Esophagus squamous epithelium (tissue), 5 donors: Measurements from ENCODE around the gene COL5A2. TPM values are rescaled to one million over a fixed set of nuclear protein-coding genes. Genes with fewer than 3 reads are reported as not detected.

Source experiments
- DNase-seq: peaks from one replicate; lab custom pipeline; 2025; lab: John Stamatoyannopoulos, UW
- H3K27ac ChIP-seq, 4 donors: fragments of 200-600 bp; sonication (generic); one replicate each; pipeline ENCODE4 v1.5.1; 2016 to 2019; ENCODE audit warnings: mild to moderate bottlenecking in 1 of 4
- H3K27me3 ChIP-seq, 4 donors: fragments of 200-600 bp; sonication (generic); 1 replicate in 3 of 4; 2 replicates in 1 of 4; pipeline versions ENCODE4 v1.5.1 to v1.6.0; 2017 to 2021; ENCODE audit warnings: antibody characterized with exemption in 1 of 4
- H3K36me3 ChIP-seq, 3 donors: fragments of 200-600 bp; sonication (generic); one replicate each; pipeline ENCODE4 v1.5.1; 2016 to 2019
- H3K4me1 ChIP-seq, 3 donors: fragments of 200-600 bp; sonication (generic); one replicate each; pipeline ENCODE4 v1.5.1; 2017 to 2019
- H3K4me3 ChIP-seq, 4 donors: fragments of 200-600 bp; sonication (generic); 1 replicate in 3 of 4; 2 replicates in 1 of 4; pipeline ENCODE4 v1.5.1; 2016 to 2019; ENCODE audit warnings: mild to moderate bottlenecking in 2 of 4, moderate library complexity in 1 of 4
- H3K9me3 ChIP-seq, 3 donors: fragments of 200-600 bp; sonication (generic); one replicate each; pipeline ENCODE4 v1.5.1; 2016 to 2019
- CTCF ChIP-seq, 6 experiments: fragments of 450-650 bp in 4 of 6; fragments of 200-600 bp in 2 of 6; sonication (generic) in 2 of 6; IDR thresholded peaks; one replicate each; pipeline ENCODE4 v1.5.1; 2016 to 2019; ENCODE audit warnings: antibody characterized with exemption in 6 of 6, mild to moderate bottlenecking in 4 of 6, moderate library complexity in 4 of 6
- POLR2A ChIP-seq, 4 donors: fragments of 450-650 bp; IDR thresholded peaks; one replicate each; pipeline ENCODE4 v1.6.1; 2017; ENCODE audit warnings: antibody characterized with exemption in 4 of 4, mild to moderate bottlenecking in 4 of 4, moderate library complexity in 3 of 4
- WGBS, 2 donors: methylation state at CpG; one replicate each; pipeline ENCODE4 v1.1.5; 2018; 5-methylcytosine and 5-hydroxymethylcytosine counted together
- intact Hi-C: fragments of 100-400 bp; cut with DNase I; formaldehyde crosslinking; loops from one replicate; pipeline ENCODE4 v1.15.0; 2022
- total RNA-seq, 4 donors: library from RNA; depleted of rRNA; stranded (reverse); fragments of >200 nt; gene quantifications; one replicate each; pipeline ENCODE4 v1.1.0, GENCODE V29; 2016
- donor health status: DM: yes; HTN: yes; CAD: no.

The COL5A2 gene
- total RNA-seq, 4 donors from 2014 or later = 5.6 to 34.3 (median 13.4) TPM

- Histone ChIP-seq H3K9me3 (no peaks in the 10 kb centered on the region), H3K27me3 (no peaks in the 10 kb centered on the region), H3K4me3 (no peak overlapping the region), H3K27ac (no peak overlapping the region), H3K36me3 (peaks cover 0 to 22% (median 0%) of the 10 kb centered on the region in 3 donors), H3K4me1 (peaks cover 0 to 8% (median 0%) of the 10 kb centered on the region in 3 donors)
- no peak for DNase-seq
- intact Hi-C loops = no loop called here
- 73 to 79% methylated on average over 6 of the region's 6 CpGs for WGBS, 2 donors
- TF ChIP-seq POLR2A (IDR thresholded peaks at IDR 0.05) (no peak), CTCF (IDR thresholded peaks at IDR 0.05) (no peak)
These were observed 169.0 kb downstream of the COL5A2 start for GRCh38 chr2:189010536-189010935.

- Histone ChIP-seq H3K9me3 (no peaks in the 10 kb centered on the region), H3K4me3 (no peak overlapping the region), H3K27me3 (no peaks in the 10 kb centered on the region), H3K36me3 (peaks cover 0 to 27% (median 0%) of the 10 kb centered on the region in 3 donors), H3K4me1 (no peaks in the 10 kb centered on the region), H3K27ac (peak overlapping the region in 1 of 4 donors; percentile 2)
- 71 to 77% methylated on average over 9 of the region's 9 CpGs for WGBS, 2 donors
- no peak for DNase-seq
- no peak for TF ChIP-seq POLR2A (IDR thresholded peaks at IDR 0.05)
- TF ChIP-seq CTCF (IDR thresholded peaks at IDR 0.05) = no peak
- intact Hi-C loops = no loop called here
These were observed 170.9 kb downstream of the COL5A2 start for GRCh38 chr2:189008555-189009262.

DNA sequence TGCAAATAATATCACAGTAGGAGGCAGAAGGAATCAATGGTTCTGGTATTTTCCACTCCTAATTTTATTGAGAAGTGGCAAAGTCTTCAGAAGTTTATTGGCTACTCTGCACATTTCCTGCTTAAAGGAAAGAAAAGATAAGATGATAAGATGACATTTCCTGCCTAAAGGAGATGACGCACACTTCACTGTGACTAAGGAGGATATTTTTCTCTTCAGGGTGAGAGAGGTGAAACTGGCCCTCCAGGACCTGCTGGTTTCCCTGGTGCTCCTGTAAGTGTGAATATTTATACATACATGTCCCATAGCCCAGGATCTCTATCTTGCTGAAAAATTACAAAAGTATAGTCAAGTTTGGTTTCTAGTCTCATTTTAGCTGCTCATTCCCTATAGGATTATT, 177.5 kb downstream of the COL5A2 start:
- H3K27me3 ChIP-seq = no peaks in the 10 kb centered on the region
- WGBS, 2 donors = 35 to 50% methylated on average over 1 of the region's 1 CpG
- no peaks in the 10 kb centered on the region for H3K4me1 ChIP-seq
- H3K9me3 ChIP-seq = no peaks in the 10 kb centered on the region
- no peak overlapping the region for H3K27ac ChIP-seq
- TF ChIP-seq CTCF (IDR thresholded peaks at IDR 0.05) (no peak), POLR2A (IDR thresholded peaks at IDR 0.05) (no peak)
- no peak overlapping the region for H3K4me3 ChIP-seq
- no peak for DNase-seq
- intact Hi-C loops = no loop called here
- H3K36me3 ChIP-seq = peaks cover 0 to 37% (median 0%) of the 10 kb centered on the region in 3 donors

DNA sequence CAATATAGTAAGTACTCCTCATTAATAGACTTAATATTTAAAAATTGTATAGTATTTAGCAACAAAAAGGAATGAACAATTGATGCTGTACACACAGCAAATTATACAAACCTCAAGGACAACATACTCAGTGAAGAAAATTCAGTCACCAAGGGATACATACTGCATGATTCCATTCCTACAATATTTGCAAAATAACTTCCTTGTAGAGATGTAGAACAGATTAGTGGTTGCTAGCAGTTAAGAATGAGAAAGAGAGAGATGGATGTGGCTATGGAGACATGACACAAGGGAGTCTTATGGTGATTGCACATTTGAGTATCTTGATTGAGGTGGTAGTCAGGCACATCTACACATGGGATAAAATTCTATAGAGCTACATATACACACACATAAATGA, 179.3 kb downstream of the COL5A2 start:
- H3K36me3 ChIP-seq = peaks cover 0 to 33% (median 0%) of the 10 kb centered on the region in 3 donors
- H3K27me3 ChIP-seq = no peaks in the 10 kb centered on the region
- no peaks in the 10 kb centered on the region for H3K9me3 ChIP-seq
- H3K4me1 ChIP-seq = no peaks in the 10 kb centered on the region
- no peak overlapping the region for H3K27ac ChIP-seq
- DNase-seq = no peak
- no peak overlapping the region for H3K4me3 ChIP-seq
- intact Hi-C loops = no loop called here
- TF ChIP-seq POLR2A (IDR thresholded peaks at IDR 0.05) (no peak), CTCF (IDR thresholded peaks at IDR 0.05) (no peak)

DNA sequence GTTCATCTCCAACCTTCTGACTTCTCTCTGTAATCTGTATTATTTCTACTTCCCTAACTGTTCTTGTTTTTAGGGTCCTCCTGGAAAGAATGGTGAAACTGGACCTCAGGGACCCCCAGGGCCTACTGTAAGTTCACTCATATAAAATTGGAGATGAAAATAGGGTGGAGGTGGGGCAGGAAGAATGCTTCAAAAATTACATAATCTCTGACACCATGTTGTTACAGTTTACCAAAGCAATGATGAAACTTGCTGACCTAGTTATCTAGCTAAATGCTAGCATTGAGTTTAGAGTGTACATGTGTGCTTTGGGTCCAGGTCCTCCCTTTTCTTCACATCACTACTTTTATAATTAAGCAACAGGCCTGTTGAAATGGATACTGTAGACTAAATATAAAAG, 182.3 kb downstream of the COL5A2 start:
- no peaks in the 10 kb centered on the region for H3K9me3 ChIP-seq
- intact Hi-C loops = no loop called here
- H3K4me3 ChIP-seq = no peak overlapping the region
- peak overlapping the region in 3 of 4 donors; percentile 15 to 57 (median 42) for H3K27ac ChIP-seq
- H3K36me3 ChIP-seq = peaks cover 0 to 46% (median 0%) of the 10 kb centered on the region in 3 donors
- H3K27me3 ChIP-seq = no peaks in the 10 kb centered on the region
- H3K4me1 ChIP-seq = no peaks in the 10 kb centered on the region
- TF ChIP-seq CTCF (IDR thresholded peaks at IDR 0.05) (no peak), POLR2A (IDR thresholded peaks at IDR 0.05) (no peak)
- no peak for DNase-seq
